ENCODE results near the gene CFAP65.

DNA sequence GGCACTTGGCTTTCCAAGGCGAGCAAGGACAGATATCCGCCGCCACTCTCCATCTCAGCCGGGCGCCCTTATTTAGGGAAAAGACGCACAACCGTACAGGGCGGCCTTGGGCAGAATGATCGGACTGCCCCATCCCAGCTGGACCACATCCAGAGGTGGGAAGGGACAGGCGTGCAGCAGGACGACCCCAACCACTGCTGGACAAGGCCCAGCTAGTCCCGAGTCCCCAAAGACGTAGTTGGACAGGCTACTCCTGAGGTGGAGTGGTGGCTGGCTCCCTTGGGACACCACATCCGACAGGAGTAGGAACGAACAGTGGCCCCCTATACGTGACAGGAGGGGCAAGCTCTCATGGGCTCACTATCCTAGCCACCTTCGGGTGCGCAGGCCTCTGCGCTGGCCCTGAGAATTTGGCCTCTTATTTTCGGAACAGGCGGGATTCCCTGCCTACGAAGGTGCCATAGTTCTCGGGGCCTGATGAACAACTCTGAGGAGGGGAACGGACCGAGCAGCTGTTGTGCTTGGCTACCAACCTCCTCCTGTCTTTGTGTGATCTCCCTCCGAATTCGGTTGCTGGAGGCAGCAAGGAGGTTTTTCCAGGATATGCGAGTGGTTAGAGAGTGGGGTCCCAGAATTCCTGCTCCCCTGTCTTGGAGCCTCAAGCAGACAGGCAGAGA lies 58.6 kb downstream of the CFAP65 start:
- TF ChIP-seq, protein P1, sequence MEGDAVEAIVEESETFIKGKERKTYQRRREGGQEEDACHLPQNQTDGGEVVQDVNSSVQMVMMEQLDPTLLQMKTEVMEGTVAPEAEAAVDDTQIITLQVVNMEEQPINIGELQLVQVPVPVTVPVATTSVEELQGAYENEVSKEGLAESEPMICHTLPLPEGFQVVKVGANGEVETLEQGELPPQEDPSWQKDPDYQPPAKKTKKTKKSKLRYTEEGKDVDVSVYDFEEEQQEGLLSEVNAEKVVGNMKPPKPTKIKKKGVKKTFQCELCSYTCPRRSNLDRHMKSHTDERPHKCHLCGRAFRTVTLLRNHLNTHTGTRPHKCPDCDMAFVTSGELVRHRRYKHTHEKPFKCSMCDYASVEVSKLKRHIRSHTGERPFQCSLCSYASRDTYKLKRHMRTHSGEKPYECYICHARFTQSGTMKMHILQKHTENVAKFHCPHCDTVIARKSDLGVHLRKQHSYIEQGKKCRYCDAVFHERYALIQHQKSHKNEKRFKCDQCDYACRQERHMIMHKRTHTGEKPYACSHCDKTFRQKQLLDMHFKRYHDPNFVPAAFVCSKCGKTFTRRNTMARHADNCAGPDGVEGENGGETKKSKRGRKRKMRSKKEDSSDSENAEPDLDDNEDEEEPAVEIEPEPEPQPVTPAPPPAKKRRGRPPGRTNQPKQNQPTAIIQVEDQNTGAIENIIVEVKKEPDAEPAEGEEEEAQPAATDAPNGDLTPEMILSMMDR (optimal IDR thresholded peaks at IDR 0.05 in 1 of 3, IDR thresholded peaks at IDR 0.05 in 1 of 3, conservative IDR thresholded peaks at IDR 0.05 in 1 of 3; ENCODE audit: extremely low read depth in 1 of 3, insufficient read depth in 2 of 3, low read length in 3 of 3): no peak
- TF ChIP-seq EZH2 (IDR thresholded peaks at IDR 0.05; ENCODE audit: low read length): peak; percentile 86

All from keratinocyte (primary cell).